A549 (cell line): ENCODE measurements around the gene CPEB4.

ENCODE experiments used
- CHD2 ChIP-seq: fragments of 150-350 bp; IDR thresholded peaks from 2 replicates; pipeline ENCODE4 v1.6.1; 2014; ENCODE audit warnings: low read length; ENCODE audit not compliant: partially characterized antibody
- CTCF ChIP-seq: fragments of >200 bp; sonication (Bioruptor Twin); formaldehyde crosslinking; IDR thresholded peaks from 3 replicates; pipeline ENCODE4 v1.5.1; 2016
- ESRRA ChIP-seq: fragments of 150-350 bp; IDR thresholded peaks from 2 replicates; pipeline ENCODE4 v1.6.1; 2014; ENCODE audit warnings: mild to moderate bottlenecking, low read length, borderline replicate concordance
- KDM1A ChIP-seq: fragments of 200-600 bp; sonication (generic); IDR thresholded peaks from 2 replicates; pipeline ENCODE4 v1.6.1; 2016; ENCODE audit warnings: low read depth, mild to moderate bottlenecking
- KDM5A ChIP-seq: fragments of 200-600 bp; sonication (generic); IDR thresholded peaks from 2 replicates; pipeline ENCODE4 v1.6.1; 2016; ENCODE audit warnings: antibody characterized with exemption, mild to moderate bottlenecking
- MYC ChIP-seq: IDR thresholded peaks from 2 replicates; pipeline ENCODE4 v1.6.1; 2012; ENCODE audit warnings: mild to moderate bottlenecking, inconsistent platforms, low read length, improper control_type of control experiment, borderline replicate concordance
- NR3C1 ChIP-seq: fragments of >200 bp; sonication (Bioruptor Twin); formaldehyde crosslinking; IDR thresholded peaks from 3 replicates; pipeline ENCODE4 v1.6.1; 2017
- POLR2A ChIP-seq: IDR thresholded peaks from 2 replicates; pipeline ENCODE4 v1.6.1; 2012; ENCODE audit warnings: mild to moderate bottlenecking, low read length
- ZC3H11A ChIP-seq: fragments of 450-650 bp; IDR thresholded peaks from 2 replicates; pipeline ENCODE4 v1.6.1; 2014; ENCODE audit warnings: antibody characterized with exemption, mild to moderate bottlenecking

- TF ChIP-seq CTCF (no peak), POLR2A (peak; percentile 26; the same call in 1 of the 2 replicates), KDM1A (no peak), KDM5A (no peak), ESRRA (no peak), CHD2 (no peak), MYC (no peak), NR3C1 (no peak), ZC3H11A (no peak)
Observed at GRCh38 chr5:173963867-173964441, 75.8 kb downstream of the CPEB4 start.
